22Rv1 (cell line): Measurements from ENCODE around the gene EYS.

Experiments
- CTCF ChIP-seq: fragments of 450-650 bp; IDR thresholded peaks from 2 replicates; pipeline ENCODE4 v1.5.1; 2017; ENCODE audit warnings: mild to moderate bottlenecking
- ZFX ChIP-seq: fragments of 450-650 bp; IDR thresholded peaks from 2 replicates; pipeline ENCODE4 v1.6.1; 2017; ENCODE audit warnings: antibody characterized with exemption, borderline replicate concordance

- TF ChIP-seq CTCF (no peak), ZFX (no peak)
Measured at GRCh38 chr6:64225503-64225902, 1481.5 kb downstream of the EYS start.
